Activated T-cell treated with anti-CD3 and anti-CD28 coated beads for 4 hours (primary cell): ENCODE measurements around the gene STK10.
A peak's percentile ranks its signal among the peaks of the same experiment; 100 is the strongest.

Experiments used
- DNase-seq: peaks from one replicate; pipeline ENCODE4 v3.0.0-alpha.2; 2020

The STK10 gene

GRCh38 chr5:172140866-172141265 is 47.2 kb downstream of the STK10 start:
- DNase-seq = no peak

DNA sequence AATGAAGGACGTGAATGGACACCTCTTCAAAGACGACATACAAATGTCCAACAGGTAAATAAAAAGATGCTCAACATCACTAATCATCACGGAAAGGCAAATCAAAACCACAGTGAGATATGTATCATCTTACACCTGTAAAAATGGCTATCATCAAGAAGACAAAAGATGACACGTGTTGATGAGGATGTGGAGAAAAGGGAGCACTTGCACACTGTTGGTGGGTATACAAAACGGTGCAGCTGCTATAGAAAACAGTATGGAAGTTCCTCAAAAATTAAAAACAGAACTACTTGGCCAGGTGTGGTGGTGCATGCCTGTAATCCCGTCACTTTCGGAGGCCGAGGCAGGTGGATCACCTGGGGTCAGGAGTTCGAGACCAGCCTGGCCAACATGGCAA is 47.9 kb downstream of the STK10 start:
- no peak for DNase-seq

DNA sequence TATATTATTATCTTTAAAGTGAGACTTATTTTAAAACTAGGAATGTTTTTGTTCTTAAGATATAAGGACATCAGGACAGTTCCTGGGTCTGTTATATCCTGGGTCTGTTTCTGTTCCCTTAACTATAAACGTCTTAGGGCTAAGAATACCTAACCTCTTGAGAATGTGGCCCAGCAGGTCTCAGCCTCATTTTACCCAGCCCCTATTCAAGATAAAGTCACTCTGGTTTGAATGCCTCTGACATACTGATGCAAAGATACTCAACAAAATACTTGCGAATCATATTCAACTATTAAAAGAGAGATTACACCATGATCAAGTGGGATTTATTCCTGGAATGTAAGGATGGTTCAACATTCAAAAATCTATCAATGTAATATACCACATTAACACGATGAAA is 51.0 kb downstream of the STK10 start:
- no peak for DNase-seq

- peak; percentile 24 for DNase-seq
These were observed 54.5 kb downstream of the STK10 start for GRCh38 chr5:172133359-172134029.

- DNase-seq = no peak
These were observed 56.3 kb downstream of the STK10 start for GRCh38 chr5:172131690-172132089.

DNA sequence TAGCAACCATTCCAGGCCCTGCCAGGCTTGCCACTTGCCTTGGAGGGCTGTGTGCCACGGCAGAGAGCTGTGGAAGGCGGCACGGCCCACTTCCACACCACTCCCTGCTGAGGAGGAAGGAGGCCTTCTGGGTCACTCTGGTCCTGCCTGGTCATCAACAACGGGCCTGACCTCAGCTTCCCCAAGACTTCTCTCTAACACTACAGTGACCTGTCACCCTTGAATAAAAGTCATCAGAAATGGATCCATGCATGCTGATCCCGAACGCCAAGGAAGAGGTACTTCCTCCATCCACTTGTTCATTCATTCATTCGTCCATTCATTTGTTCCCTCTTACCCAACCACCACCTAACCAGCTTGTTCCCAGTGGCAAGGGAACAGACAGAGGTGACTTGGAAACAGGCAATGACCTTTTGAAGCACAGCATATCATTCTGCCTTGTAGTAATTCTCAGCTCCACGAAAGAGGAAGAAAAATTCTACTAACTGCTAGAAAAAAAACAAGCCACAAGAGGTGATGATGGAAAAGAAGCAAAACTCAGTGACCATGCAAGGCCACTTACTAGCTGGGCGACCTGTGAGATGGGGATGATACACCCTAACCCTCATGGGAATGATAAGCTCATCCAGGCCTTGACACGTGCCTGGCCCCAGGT is 58.6 kb downstream of the STK10 start:
- no peak for DNase-seq

- DNase-seq = no peak
These were observed 60.4 kb downstream of the STK10 start for GRCh38 chr5:172127581-172127980.

GRCh38 chr5:172123269-172123692 is 64.7 kb downstream of the STK10 start:
- DNase-seq = no peak

DNA sequence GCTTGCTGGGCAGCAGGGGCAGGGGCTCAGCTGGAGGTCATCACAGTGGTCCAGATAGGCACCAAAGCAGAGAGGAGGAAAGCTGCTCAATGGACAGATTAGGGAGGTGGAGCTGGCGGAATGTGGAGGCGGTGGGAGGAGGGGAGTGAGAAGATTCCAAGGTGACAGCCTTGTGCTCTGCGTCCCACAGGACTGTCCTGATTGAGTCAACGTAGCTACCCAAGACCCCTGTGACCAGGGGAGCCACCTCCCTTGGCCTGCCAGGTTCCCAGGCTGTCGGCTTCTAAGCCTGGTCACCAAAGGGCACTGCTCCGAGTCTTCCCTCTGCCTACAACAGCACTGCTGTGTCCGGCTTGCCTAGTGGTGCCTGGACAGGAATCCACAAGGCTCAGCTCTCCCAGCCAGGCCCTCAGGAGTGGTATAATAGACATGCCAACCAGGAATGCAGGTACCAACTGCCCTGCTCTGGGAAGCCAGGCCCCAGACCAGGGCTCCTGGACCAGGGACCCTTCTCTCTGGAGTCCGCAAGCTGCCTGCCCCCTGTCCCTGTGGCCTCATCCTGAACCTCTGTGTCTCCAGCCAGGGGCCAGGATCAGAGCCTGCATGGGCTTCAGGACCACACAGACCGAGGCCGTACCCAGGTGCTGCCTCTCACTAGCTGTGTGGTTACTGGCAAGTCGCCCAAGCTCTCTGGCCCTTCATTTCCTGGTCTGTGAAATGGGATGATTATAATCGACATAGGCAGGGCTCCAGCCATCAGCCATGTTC is 67.9 kb downstream of the STK10 start:
- DNase-seq = no peak

DNA sequence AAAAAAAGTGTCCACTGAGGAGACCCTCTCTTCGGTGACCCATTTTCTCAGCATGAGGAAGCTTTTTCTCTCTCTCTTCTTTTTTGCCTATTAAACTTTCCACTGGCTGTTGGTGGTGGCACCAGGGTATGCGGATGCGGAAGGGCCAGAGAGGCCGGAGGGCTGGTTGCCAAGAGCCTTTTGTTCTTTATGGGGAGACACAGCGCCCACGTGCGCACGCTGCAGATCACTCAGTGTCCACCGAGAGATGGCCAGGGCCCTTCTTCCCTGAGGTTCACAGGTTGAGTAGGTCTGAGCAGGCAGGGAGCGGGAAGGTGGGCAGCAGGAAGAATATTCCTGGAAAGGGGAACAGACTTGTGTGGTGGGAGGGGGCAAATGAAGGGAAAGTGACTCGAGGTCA is 69.1 kb downstream of the STK10 start:
- DNase-seq = no peak

DNA sequence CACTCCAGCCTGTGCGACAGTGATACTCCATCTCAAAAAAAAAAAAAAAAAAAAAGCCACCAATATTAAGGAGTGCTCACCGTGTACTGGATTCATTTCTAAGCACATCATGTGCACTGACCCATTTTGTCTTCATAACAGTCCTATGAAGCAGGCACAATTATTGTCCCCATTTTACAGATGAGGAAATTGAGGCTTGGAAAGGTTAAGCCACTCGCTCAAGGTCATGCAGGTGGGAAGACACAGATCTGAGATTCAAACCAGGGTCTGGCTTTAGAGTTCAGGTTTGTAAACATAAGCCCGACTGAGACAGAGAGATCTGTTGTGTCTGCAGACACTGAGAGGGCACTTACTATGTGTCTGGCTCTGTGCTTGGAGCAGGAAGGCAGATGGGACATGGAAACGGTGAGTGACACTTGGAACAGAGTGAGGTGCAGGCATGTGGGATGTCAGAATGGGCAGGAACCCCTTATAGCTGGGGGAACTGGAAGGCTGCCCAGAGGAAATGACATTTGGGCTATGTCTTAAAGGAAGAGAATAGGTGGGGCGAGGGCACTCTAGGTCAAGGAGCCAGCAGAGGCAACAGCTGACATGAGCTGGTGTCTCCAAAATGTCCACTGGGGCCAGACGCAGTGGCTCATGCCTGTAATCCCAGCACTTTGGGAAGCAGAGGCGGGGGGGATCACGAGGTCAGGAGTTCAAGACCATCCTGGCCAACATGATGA is 69.9 kb downstream of the STK10 start:
- no peak for DNase-seq

GRCh38 chr5:172115541-172115982 is 72.5 kb downstream of the STK10 start:
- no peak for DNase-seq

GRCh38 chr5:172114875-172115422 is 73.1 kb downstream of the STK10 start:
- DNase-seq = peak; percentile 62

- no peak for DNase-seq
These were observed 75.0 kb downstream of the STK10 start for GRCh38 chr5:172113036-172113435.

- no peak for DNase-seq
These were observed 76.2 kb downstream of the STK10 start for GRCh38 chr5:172111852-172112225.

DNA sequence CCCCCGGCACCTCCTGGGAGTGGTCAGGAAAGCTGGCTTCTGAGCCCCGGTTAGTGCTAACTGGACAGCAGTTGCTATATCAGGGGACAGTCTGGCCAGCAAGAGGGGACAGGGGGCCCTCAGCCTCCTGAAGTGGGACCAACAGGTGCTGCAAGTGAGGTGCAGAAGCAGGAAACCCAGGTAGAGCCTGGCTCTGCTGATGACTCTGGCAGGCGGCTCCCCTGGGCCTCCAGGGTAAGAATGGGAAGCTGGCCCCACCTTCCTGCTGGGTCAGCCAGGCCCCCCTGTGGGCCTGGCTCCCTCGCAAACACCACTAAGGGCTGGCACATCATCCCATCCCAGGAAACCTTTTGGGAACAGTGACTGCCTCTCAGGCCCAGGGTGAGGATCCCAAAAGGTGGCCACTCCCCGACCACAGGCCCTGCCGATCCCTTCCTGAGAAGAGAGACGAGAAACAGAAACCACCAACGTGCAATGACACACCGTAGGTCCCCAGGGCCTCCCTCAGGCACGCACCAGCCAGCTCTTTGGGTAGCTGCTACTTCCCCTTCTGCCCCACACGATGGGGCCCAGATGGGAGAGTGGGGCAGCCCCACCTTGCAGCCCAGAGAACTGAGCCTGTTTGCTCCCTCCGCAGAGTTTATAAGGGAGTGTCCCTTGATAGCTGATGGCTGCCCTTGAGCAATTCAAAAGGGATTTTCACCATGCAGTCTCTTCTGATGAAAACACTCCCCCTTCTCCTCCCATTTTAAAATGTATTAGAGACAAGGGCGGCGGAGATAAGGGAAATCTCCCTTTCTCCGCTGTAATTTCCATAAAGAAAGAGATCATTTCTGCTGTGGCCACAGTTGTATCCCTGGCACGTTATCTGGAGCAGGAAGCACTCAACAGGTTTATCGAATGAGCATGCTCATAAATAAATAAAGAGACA is 76.8 kb downstream of the STK10 start:
- peak; percentile 54 for DNase-seq

GRCh38 chr5:172110260-172110815 is 77.7 kb downstream of the STK10 start:
- no peak for DNase-seq

GRCh38 chr5:172109749-172110148 is 78.3 kb downstream of the STK10 start:
- DNase-seq = no peak

DNA sequence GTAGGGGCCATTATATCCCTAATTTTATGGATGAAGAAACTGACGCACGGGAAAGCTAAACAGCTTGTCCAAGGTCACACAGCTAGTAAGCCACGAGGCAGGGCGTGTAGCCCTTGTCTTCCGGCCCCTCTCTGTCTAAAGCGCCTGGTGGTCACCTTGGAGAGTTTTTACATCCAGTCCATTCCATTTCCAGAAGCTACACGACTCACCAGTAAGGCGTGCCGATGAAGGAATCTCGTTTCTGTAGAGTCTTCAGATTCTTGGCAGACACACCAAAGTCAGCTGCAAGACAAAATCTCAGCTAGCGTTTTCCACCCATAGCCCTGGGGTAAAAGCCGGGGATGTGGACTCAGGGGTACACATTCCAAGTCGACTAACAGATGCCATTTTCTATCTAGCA is 80.5 kb downstream of the STK10 start:
- DNase-seq = no peak

DNA sequence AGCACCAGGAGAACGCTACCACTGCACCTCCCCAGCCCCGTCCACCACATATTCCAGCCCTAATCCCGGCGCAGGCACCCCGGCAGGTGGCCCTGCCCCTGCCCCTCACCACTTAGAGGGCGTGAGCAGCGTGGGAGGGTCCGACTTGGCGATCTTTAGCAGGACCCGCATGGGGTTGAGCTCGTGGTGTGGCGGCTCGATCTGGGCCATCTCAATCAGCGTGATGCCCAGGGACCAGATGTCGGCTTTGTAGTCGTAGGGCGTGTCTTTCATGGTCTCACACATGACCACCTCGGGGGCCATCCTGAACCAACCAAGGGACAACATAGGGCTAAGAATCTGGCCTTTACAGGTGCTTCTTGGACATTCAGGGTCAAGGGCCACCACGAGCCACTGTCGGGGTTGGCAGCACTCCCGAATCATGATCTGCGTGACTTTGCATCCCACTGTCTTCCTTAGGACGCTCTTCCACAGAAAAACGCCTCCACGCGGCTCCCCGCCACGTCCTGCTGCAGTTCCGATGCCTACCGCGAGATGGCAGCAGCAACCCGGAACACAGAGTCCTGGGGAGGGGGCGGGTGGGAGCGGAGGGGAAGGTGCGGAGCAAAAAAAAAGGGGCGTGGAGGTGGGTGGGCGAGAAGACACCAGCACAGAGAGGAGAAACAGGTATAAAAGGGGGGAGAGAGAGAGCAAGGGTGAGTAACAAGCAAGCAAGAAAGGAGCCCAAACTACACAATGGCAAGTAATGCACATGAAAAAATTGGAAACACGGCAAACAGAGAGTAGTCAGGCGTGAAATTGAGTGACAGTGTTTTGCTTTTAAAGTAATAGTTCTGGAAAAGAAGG is 81.3 kb downstream of the STK10 start:
- DNase-seq = peak; percentile 74

DNA sequence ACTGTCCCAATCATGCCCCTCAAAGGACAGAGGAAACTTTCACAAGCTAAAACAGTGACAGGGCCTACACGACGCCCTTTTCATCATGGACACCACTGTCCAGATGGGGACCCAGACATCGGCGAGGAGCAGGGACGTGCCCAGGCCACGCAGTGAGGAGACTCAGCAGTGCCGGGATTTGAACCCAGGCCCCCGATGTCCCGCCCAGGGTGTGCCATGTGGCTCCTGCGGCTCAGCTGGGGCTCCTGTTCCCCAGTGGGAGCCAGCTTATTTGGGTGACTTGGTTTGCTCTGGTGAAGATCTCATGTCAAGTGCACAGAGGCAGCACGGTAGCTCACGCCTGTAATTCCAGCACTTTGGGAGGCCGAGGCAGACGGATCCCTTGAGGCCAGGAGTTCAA is 82.2 kb downstream of the STK10 start:
- no peak for DNase-seq
